GM19468 (cell line): ENCODE data around the gene CCDC141.
"Not testable (repeated sequence)": the region's sequence is repeated elsewhere in the genome, so short reads cannot be mapped to it uniquely, and the experiment has no call there.

Source experiments
- ATAC-seq: cut with Tn5 transposase; IDR thresholded peaks from one replicate; pipeline ENCODE4 v1.9.1; 2021; ENCODE audit warnings: mild to moderate bottlenecking, moderate library complexity, moderate number of reproducible peaks; ENCODE audit not compliant: unreplicated experiment; ENCODE audit errors: extremely low read depth

The CCDC141 gene, protein sequence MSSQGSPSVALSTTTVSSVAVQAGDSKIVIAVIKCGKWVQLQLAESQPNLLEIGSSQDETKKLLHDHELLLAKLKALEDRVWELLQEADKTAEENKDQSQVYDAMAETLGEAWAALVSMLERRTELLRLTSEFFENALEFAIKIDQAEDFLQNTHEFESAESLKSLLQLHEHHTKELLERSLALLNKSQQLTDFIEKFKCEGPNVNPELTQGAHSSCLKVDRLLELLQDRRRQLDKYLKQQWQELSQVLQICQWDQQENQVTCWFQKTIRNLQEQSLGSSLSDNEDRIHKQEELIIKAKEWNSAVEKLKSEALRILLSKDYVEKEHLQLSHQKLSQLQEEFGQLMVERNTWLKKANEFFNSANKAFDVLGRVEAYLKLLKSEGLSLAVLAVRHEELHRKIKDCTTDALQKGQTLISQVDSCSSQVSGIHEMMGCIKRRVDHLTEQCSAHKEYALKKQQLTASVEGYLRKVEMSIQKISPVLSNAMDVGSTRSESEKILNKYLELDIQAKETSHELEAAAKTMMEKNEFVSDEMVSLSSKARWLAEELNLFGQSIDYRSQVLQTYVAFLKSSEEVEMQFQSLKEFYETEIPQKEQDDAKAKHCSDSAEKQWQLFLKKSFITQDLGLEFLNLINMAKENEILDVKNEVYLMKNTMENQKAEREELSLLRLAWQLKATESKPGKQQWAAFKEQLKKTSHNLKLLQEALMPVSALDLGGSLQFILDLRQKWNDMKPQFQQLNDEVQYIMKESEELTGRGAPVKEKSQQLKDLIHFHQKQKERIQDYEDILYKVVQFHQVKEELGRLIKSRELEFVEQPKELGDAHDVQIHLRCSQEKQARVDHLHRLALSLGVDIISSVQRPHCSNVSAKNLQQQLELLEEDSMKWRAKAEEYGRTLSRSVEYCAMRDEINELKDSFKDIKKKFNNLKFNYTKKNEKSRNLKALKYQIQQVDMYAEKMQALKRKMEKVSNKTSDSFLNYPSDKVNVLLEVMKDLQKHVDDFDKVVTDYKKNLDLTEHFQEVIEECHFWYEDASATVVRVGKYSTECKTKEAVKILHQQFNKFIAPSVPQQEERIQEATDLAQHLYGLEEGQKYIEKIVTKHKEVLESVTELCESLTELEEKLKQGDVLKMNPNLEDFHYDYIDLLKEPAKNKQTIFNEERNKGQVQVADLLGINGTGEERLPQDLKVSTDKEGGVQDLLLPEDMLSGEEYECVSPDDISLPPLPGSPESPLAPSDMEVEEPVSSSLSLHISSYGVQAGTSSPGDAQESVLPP (N-terminal part only)

DNA sequence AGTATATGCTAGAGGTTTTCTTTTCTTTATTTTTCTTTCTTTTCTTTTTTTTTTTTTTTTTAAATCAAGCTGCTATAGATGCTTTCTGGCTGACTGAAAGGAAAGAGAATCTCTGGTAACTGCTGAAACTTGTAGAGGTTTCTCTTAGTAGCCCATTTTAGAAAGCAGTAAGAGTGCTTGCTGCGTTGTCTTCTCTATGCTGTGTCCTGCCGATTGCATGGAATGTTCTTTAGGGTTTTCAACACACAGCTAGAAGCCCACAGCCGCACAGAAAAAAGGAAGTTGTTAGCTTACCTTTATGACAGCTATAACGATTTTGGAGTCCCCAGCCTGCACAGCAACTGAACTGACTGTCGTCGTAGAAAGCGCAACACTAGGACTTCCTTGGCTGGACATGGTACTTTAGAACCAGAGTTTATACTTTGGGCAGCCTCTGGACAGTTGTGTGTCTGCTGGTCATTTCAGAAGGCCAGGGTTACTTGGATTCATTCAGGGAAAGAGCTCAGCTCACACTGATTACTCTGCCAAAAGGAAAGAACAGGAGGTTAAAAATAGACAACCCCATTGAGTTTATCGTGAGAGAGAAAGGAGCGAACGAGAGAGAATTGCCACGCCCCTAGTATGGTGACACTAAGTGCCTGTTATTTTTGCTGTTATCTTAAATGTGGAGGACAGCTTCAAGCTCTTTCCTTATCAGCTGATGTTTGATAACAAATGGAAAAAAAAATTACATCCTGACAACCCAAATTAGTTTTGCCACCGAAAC, at the start of gene CCDC141:
TSS of gene CCDC141 (minus strand) at position 592 of the 766 bp plus-strand sequence. CDS start at position 396, 196 bp downstream.
- peak; percentile 43 for ATAC-seq

DNA sequence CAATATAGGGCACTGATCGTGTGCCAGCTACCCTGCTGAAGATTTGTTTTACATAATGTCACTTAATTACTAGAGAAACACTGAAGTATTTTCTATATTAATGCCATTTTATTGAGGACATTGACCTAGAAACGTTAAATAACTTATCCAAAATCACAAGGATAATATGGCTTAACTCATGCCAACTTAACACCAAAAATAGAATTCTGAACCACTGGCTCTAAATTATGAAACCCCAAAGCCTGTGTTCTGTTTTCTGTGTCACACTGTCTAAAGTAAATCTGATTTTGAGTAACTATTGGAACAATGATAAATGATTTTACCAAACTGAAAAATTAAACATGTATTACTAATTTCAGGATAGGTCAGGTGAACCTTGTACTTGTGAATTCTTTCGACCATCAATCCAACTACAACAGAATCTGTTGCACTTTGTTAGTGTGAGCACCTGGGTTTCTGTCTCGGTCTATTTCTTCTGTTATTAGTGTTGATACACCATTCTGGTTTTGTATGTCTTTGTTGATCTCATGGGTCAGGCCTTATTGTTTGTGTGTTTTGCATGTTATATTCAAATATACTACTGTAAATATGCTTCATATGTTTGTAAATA, 48.2 kb upstream of the CCDC141 start:
- no peak for ATAC-seq

GRCh38 chr2:179097131-179097530, 47.2 kb upstream of the CCDC141 start:
- ATAC-seq = no peak

GRCh38 chr2:179096090-179096489, 46.2 kb upstream of the CCDC141 start:
- peak; percentile 94 for ATAC-seq

- not testable (repeated sequence) for ATAC-seq
Observed at GRCh38 chr2:179092912-179093311, 43.0 kb upstream of the CCDC141 start.

DNA sequence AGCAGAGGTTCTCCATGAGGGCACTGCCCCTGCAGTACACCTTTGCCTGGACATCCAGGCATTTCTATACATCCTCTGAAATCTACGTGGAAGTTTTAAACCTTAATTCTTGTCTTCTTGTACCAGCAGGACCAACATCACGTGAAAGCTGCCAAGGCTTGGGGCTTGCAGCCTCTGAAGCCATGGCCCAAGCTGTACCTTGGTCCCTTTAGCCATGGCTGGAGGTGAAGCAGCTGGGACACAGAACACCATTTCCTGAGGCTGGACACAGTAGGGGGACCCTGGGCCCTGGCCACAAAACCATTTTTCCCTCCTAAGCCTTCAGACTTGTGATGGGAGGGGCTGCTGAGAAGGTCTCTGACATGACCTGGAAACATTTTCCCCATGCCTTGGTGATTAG, 32.8 kb upstream of the CCDC141 start:
- ATAC-seq = no peak

DNA sequence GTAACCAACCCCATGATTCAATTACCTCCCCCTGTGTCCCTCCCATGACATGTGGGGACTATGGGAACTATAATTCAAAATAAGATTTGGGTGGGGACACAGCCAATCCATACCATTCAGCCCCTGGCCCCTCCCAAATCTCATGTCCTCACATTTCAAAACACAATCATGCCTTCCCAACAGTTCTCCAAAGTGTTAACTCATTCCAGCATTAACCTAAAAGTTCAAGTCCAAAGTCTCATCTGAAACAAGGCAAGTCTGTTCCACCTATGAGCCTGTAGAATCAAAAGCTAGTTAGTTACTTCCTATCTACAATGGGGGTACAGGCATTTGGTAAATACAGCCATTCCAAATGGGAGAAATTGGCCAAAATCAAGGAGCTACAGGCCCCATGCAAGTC, 32.0 kb upstream of the CCDC141 start:
- no peak for ATAC-seq

DNA sequence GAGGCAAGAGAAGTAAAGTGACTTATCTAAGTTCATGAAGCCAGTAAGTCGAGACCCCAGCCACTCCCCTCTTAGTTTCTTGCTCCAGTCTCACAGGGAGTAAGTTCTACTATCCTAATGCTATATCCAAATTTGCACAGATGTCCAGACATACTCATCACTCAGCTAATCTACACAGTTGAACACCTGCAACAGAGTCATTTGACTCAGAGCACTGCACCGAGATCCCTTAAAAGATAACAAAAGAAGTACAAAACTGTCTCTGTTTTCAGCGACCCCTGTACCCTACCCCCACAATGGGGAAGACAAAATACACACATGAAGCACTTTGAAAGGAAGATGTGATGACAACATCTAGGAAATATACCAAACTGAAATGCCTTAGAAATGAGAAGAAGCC, 22.6 kb upstream of the CCDC141 start:
- no peak for ATAC-seq

GRCh38 chr2:179071810-179072355, 21.9 kb upstream of the CCDC141 start:
- no peak for ATAC-seq

GRCh38 chr2:179070895-179071294, 21.0 kb upstream of the CCDC141 start:
- ATAC-seq = no peak

GRCh38 chr2:179069685-179070084, 19.7 kb upstream of the CCDC141 start:
- no peak for ATAC-seq

GRCh38 chr2:179068991-179069643, 19.2 kb upstream of the CCDC141 start:
- no peak for ATAC-seq

DNA sequence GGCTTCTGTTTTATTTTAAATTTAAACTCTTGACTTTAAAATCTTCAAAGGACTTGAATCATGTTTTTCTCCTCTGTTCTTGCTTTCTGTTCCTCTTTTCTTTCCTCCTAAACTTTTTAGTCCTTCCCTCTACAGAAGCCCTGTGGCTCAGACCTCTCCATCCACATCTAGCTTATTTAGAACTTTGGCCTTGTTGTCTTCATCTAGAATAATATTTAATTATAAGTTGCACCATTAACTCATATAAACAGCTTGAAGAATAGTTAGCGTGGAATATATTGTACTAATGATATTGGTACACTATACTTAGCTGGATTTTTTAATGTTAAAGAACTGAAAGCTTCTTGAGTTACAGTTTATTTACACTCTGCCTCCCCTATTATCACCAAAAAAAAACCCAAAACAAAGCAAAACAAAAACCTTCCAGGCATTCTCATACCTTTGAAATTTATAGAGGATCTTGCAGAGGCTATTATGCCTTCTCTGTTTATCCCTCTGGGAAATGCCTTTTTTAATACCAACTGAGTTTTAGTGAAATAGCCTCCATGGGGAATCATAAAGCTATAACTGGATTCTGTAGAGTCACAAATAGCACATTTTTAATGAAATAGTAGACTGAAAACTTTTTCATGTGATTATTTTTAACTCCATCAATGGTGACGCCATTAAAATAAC, 9.2 kb upstream of the CCDC141 start:
- peak; percentile 76 for ATAC-seq

GRCh38 chr2:179057737-179058136, 7.8 kb upstream of the CCDC141 start:
- ATAC-seq = no peak

DNA sequence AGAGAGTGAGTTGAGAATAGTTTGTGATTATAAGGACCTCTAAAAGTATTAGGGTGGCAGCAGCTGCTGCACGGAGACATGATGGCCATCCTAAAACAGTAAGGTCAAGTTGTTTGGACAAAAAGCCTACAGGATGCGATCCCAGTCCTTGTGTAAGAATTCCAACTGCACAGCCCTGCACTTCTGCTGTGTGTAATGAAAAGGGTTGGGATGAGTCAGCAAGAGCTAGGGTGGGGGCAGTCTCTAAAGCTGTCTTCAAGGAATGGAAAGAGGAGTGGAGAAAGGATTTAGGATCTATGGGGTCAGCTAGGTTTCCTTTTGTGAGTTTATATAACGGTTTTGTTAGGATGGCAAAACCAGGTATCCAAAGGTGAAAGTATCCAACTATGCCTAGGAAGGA, 3.6 kb upstream of the CCDC141 start:
- ATAC-seq = not testable (repeated sequence)

GRCh38 chr2:179051250-179051649, 1.3 kb upstream of the CCDC141 start:
- no peak for ATAC-seq

DNA sequence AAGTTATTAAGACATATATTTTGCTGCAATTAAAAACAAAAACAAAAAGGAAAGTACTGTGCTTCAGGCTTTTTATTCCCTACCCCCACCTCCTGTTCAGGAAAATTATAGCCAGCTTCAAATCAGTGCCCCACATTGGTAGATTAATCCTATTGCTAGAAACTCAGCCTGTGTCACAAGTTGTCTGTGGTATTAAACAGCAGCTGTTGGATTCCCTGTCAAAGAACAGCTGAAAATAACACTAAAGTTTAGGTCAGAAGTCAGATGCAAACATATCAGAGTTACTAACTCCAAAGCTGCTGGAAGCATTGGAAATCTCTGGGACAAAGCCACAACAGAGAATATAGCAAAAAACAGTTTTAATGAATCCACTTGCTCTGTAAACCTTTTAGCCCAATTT, 818 bp upstream of the CCDC141 start:
- no peak for ATAC-seq

- ATAC-seq = peak; percentile 2
Observed at GRCh38 chr2:179049203-179049545, 763 bp downstream of the CCDC141 start.
